Natural killer cell (primary cell): Measurements from ENCODE around the gene CHMP4A. TPM values are rescaled to one million over a fixed set of nuclear protein-coding genes. Genes with fewer than 3 reads are reported as not detected.
"Not testable (repeated sequence)": the region's sequence is repeated elsewhere in the genome, so short reads cannot be mapped to it uniquely, and the experiment has no call there.

Experiments used
- ATAC-seq, 3 donors: fragments of 150-1000 bp in 2 of 3; fragments of 200-7000 bp in 1 of 3; cut with Tn5 transposase; 1 replicate in 1 of 3; 2 replicates in 2 of 3; pipeline ENCODE4 v1.10.0; 2021; ENCODE audit warnings: mild to moderate bottlenecking in 2 of 3, moderate library complexity in 2 of 3
- DNase-seq, 2 donors: peaks; one replicate each; pipeline versions ENCODE4 v3.0.0 to v3.0.0-alpha.2; 2013 to 2021; ENCODE audit warnings: mixed read lengths in 1 of 2
- H3K27ac ChIP-seq: one replicate; pipeline ENCODE4 v1.5.1; 2013; ENCODE audit warnings: mild to moderate bottlenecking, low read length
- H3K27me3 ChIP-seq: one replicate; pipeline ENCODE4 v1.6.1; 2013; ENCODE audit warnings: low read length; ENCODE audit not compliant: control insufficient read depth, insufficient read depth
- H3K36me3 ChIP-seq: one replicate; pipeline ENCODE4 v1.6.1; 2013; ENCODE audit warnings: low read length; ENCODE audit not compliant: control insufficient read depth, insufficient read depth
- H3K4me1 ChIP-seq: one replicate; pipeline ENCODE4 v1.6.1; 2013; ENCODE audit warnings: low read length; ENCODE audit not compliant: control insufficient read depth, insufficient read depth
- H3K4me3 ChIP-seq: one replicate; pipeline ENCODE4 v1.5.1; 2013; ENCODE audit warnings: low read length
- H3K9me3 ChIP-seq: one replicate; pipeline ENCODE4 v1.6.1; 2013; ENCODE audit warnings: low read length; ENCODE audit not compliant: control insufficient read depth, insufficient read depth
- H3K27ac Mint-ChIP-seq, 2 donors: one replicate each; pipeline ENCODE4 v1.8.0; 2022; ENCODE audit warnings: mild to moderate bottlenecking in 2 of 2, mixed read lengths in 2 of 2, moderate library complexity in 1 of 2
- H3K27me3 Mint-ChIP-seq, 2 donors: one replicate each; pipeline ENCODE4 v1.8.0; 2022; ENCODE audit warnings: low read depth in 2 of 2, mixed read lengths in 2 of 2
- H3K36me3 Mint-ChIP-seq: one replicate; pipeline ENCODE4 v1.8.0; 2022; ENCODE audit warnings: mixed read lengths
- H3K4me1 Mint-ChIP-seq, 2 donors: one replicate each; pipeline ENCODE4 v1.8.0; 2022; ENCODE audit warnings: mixed read lengths in 2 of 2
- H3K4me3 Mint-ChIP-seq: one replicate; pipeline ENCODE4 v1.8.0; 2022; ENCODE audit warnings: mild to moderate bottlenecking, moderate library complexity, mixed read lengths
- H3K9me3 Mint-ChIP-seq, 2 donors: one replicate each; pipeline ENCODE4 v1.8.0; 2022; ENCODE audit warnings: mixed read lengths in 2 of 2
- CTCF ChIP-seq: fragments of 200-600 bp; IDR thresholded peaks from one replicate; pipeline ENCODE4 v1.8.0; 2022; ENCODE audit warnings: antibody characterized with exemption
- WGBS: methylation state at CpG from one replicate; pipeline ENCODE4 v1.1.7; 2013; ENCODE audit warnings: missing lambda C conversion rate; ENCODE audit not compliant: insufficient coverage; 5-methylcytosine and 5-hydroxymethylcytosine counted together
- intact Hi-C: fragments of 100-400 bp; cut with micrococcal nuclease; formaldehyde crosslinking; loops from one replicate; pipeline ENCODE4 v1.14.2; 2022
- total RNA-seq, 4 donors: library from RNA; stranded (reverse); fragments of 120-200 nt in 1 of 4; gene quantifications; one replicate each; pipeline versions ENCODE4 v1.2.3 to v1.2.4, GENCODE V29; 2013 to 2022

CHMP4A gene
- total RNA-seq, 3 donors from 2014 or later (not counting 1 experiment from before 2014, with no cell fraction given), result 105 to 118 (median 115) TPM

GRCh38 chr14:24207104-24207551 lies 6.2 kb downstream of the CHMP4A start:
- peaks cover 35 to 40% of the 10 kb centered on the region in 2 donors for H3K4me1 Mint-ChIP-seq
- Histone ChIP-seq H3K4me1 (peaks cover 15% of the 10 kb centered on the region), H3K4me3 (no peak overlapping the region), H3K27ac (peak overlapping the region; percentile 32), H3K27me3 (no peaks in the 10 kb centered on the region), H3K9me3 (no peaks in the 10 kb centered on the region), H3K36me3 (peaks cover 54% of the 10 kb centered on the region)
- intact Hi-C loops, result no loop called here
- H3K36me3 Mint-ChIP-seq, result peaks cover 22% of the 10 kb centered on the region
- H3K4me3 Mint-ChIP-seq, result peak overlapping the region; percentile 14
- peak; percentile 79 to 83 (median 83) for ATAC-seq
- DNase-seq, result peak in 1 of 2 donors; percentile 50
- peak overlapping the region; percentile 86 to 87 for H3K27ac Mint-ChIP-seq
- no peaks in the 10 kb centered on the region for H3K27me3 Mint-ChIP-seq
- TF ChIP-seq CTCF, result no peak
- H3K9me3 Mint-ChIP-seq, result no peaks in the 10 kb centered on the region
- WGBS, result 36% methylated on average over 5 of the region's 5 CpGs

- Mint-ChIP-seq H3K36me3 (peaks cover 18% of the 10 kb centered on the region), H3K27me3 (no peaks in the 10 kb centered on the region)
- 99% methylated on average over 11 of the region's 11 CpGs for WGBS
These were observed 6.8 kb downstream of the CHMP4A start for GRCh38 chr14:24206260-24207103.

GRCh38 chr14:24204163-24205146 lies 8.8 kb downstream of the CHMP4A start:
- ATAC-seq (no peak), DNase-seq (no peak)
- no peak for TF ChIP-seq CTCF
- peaks cover 41% of the 10 kb centered on the region for H3K36me3 ChIP-seq
- Mint-ChIP-seq H3K27me3 (no peaks in the 10 kb centered on the region), H3K27ac (peak overlapping the region; percentile 5 to 86), H3K36me3 (peaks cover 7% of the 10 kb centered on the region), H3K4me1 (peaks cover 21 to 27% of the 10 kb centered on the region in 2 donors), H3K4me3 (no peak overlapping the region), H3K9me3 (no peaks in the 10 kb centered on the region)
- no peaks in the 10 kb centered on the region for H3K9me3 ChIP-seq
- WGBS, result 97% methylated on average over 7 of the region's 7 CpGs
- H3K27ac ChIP-seq, result no peak overlapping the region
- H3K4me1 ChIP-seq, result peaks cover 13% of the 10 kb centered on the region
- intact Hi-C loops, result no loop called here
- H3K27me3 ChIP-seq, result no peaks in the 10 kb centered on the region
- no peak overlapping the region for H3K4me3 ChIP-seq

More at GRCh38 chr14:24206260-24207103, 6.8 kb downstream of the CHMP4A start:
- Mint-ChIP-seq H3K4me1 (peaks cover 31 to 33% of the 10 kb centered on the region in 2 donors), H3K27ac (peak overlapping the region; percentile 86 to 87), H3K9me3 (no peaks in the 10 kb centered on the region), H3K4me3 (no peak overlapping the region)
- DNase-seq (no peak), ATAC-seq (no peak)
- no peak overlapping the region for H3K4me3 ChIP-seq
- intact Hi-C loops, result no loop called here
- H3K27ac ChIP-seq, result peak overlapping the region; percentile 32
- TF ChIP-seq CTCF, result no peak
- H3K9me3 ChIP-seq, result no peaks in the 10 kb centered on the region
- H3K36me3 ChIP-seq, result peaks cover 57% of the 10 kb centered on the region
- no peaks in the 10 kb centered on the region for H3K27me3 ChIP-seq
- H3K4me1 ChIP-seq, result peaks cover 13% of the 10 kb centered on the region

GRCh38 chr14:24203249-24203886 lies 9.9 kb downstream of the CHMP4A start:
- peaks cover 34% of the 10 kb centered on the region for H3K36me3 ChIP-seq
- peaks cover 30 to 36% of the 10 kb centered on the region in 2 donors for H3K4me1 Mint-ChIP-seq
- not testable (repeated sequence) for DNase-seq

GRCh38 chr14:24202538-24202937 lies 10.8 kb downstream of the CHMP4A start:
- H3K9me3 ChIP-seq, H3K9me3 Mint-ChIP-seq, ATAC-seq, H3K4me3 ChIP-seq, H3K4me3 Mint-ChIP-seq, H3K27me3 ChIP-seq, H3K27ac ChIP-seq, intact Hi-C loops, H3K36me3 Mint-ChIP-seq, H3K27ac Mint-ChIP-seq, H3K27me3 Mint-ChIP-seq, DNase-seq: not testable (repeated sequence)
- WGBS, result 98% methylated on average over 8 of the region's 8 CpGs
- Histone ChIP-seq H3K4me1 (peaks cover 12% of the 10 kb centered on the region), H3K36me3 (peaks cover 26% of the 10 kb centered on the region)
- peaks cover 26 to 31% of the 10 kb centered on the region in 2 donors for H3K4me1 Mint-ChIP-seq

More at GRCh38 chr14:24203249-24203886, 9.9 kb downstream of the CHMP4A start:
- H3K9me3 ChIP-seq, H3K36me3 Mint-ChIP-seq, H3K27ac Mint-ChIP-seq, H3K4me3 Mint-ChIP-seq, H3K27me3 Mint-ChIP-seq, H3K27me3 ChIP-seq, H3K4me3 ChIP-seq, intact Hi-C loops, H3K27ac ChIP-seq, H3K9me3 Mint-ChIP-seq, ATAC-seq: not testable (repeated sequence)
- 98% methylated on average over 14 of the region's 16 CpGs for WGBS
- peaks cover 17% of the 10 kb centered on the region for H3K4me1 ChIP-seq
